ENCODE results near the gene FPR2.

FPR2 gene

GRCh38 chr19:51760697-51761356 is at the start of gene FPR2:
TSS of gene FPR2 (plus strand) at chr19:51761180. CDS start at chr19:51768659, 7,479 bp downstream.
- Histone ChIP-seq H3K4me3 (ENCODE audit: low read depth, low read length) (no peak within 1 kb of the TSS), H3K9me3 (ENCODE audit: control insufficient read depth, insufficient read depth, low read depth, low read length) (no peaks in the 10 kb centered on the region), H3K9ac (ENCODE audit: low read length) (no peak within 1 kb of the TSS), H3K27me3 (ENCODE audit: control insufficient read depth, insufficient read depth, low read length) (no peaks in the 10 kb centered on the region), H3K27ac (ENCODE audit: low read depth, low read length) (no peak within 1 kb of the TSS), H3K4me1 (ENCODE audit: control insufficient read depth, insufficient read depth, low read length) (peaks cover 7% of the 10 kb centered on the region; the same call in 1 of the 2 replicates), H3K36me3 (ENCODE audit: control insufficient read depth, insufficient read depth, low read length) (no peaks in the 10 kb centered on the region)

GRCh38 chr19:51711702-51712101 is 49.3 kb upstream of the FPR2 start:
- H3K4me3 ChIP-seq (ENCODE audit: low read depth, low read length), result no peak overlapping the region
- peaks cover 20% of the 10 kb centered on the region for H3K27me3 ChIP-seq (ENCODE audit: control insufficient read depth, insufficient read depth, low read length)
- peaks cover 6% of the 10 kb centered on the region; the same call in 1 of the 2 replicates for H3K36me3 ChIP-seq (ENCODE audit: control insufficient read depth, insufficient read depth, low read length)
- no peak overlapping the region for H3K9ac ChIP-seq (ENCODE audit: low read length)
- H3K4me1 ChIP-seq (ENCODE audit: control insufficient read depth, insufficient read depth, low read length), result no peaks in the 10 kb centered on the region
- no peaks in the 10 kb centered on the region for H3K9me3 ChIP-seq (ENCODE audit: control insufficient read depth, insufficient read depth, low read depth, low read length)
- H3K27ac ChIP-seq (ENCODE audit: low read depth, low read length), result no peak overlapping the region

GRCh38 chr19:51712461-51713081 is 48.4 kb upstream of the FPR2 start:
- Histone ChIP-seq H3K4me3 (ENCODE audit: low read depth, low read length) (no peak overlapping the region), H3K27ac (ENCODE audit: low read depth, low read length) (no peak overlapping the region), H3K27me3 (ENCODE audit: control insufficient read depth, insufficient read depth, low read length) (peaks cover 29% of the 10 kb centered on the region), H3K36me3 (ENCODE audit: control insufficient read depth, insufficient read depth, low read length) (peaks cover 3% of the 10 kb centered on the region; the same call in 1 of the 2 replicates), H3K9ac (ENCODE audit: low read length) (no peak overlapping the region), H3K4me1 (ENCODE audit: control insufficient read depth, insufficient read depth, low read length) (no peaks in the 10 kb centered on the region), H3K9me3 (ENCODE audit: control insufficient read depth, insufficient read depth, low read depth, low read length) (no peaks in the 10 kb centered on the region)

- H3K4me3 ChIP-seq (ENCODE audit: low read depth, low read length), result no peak overlapping the region
- no peaks in the 10 kb centered on the region for H3K4me1 ChIP-seq (ENCODE audit: control insufficient read depth, insufficient read depth, low read length)
- H3K9me3 ChIP-seq (ENCODE audit: control insufficient read depth, insufficient read depth, low read depth, low read length), result no peaks in the 10 kb centered on the region
- H3K27ac ChIP-seq (ENCODE audit: low read depth, low read length), result no peak overlapping the region
- H3K36me3 ChIP-seq (ENCODE audit: control insufficient read depth, insufficient read depth, low read length), result no peaks in the 10 kb centered on the region
- H3K27me3 ChIP-seq (ENCODE audit: control insufficient read depth, insufficient read depth, low read length), result peaks cover 40% of the 10 kb centered on the region
- H3K9ac ChIP-seq (ENCODE audit: low read length), result no peak overlapping the region
These were observed 47.4 kb upstream of the FPR2 start for GRCh38 chr19:51713319-51714285.

- no peak overlapping the region for H3K4me3 ChIP-seq (ENCODE audit: low read depth, low read length)
- H3K4me1 ChIP-seq (ENCODE audit: control insufficient read depth, insufficient read depth, low read length), result no peaks in the 10 kb centered on the region
- no peak overlapping the region for H3K9ac ChIP-seq (ENCODE audit: low read length)
- H3K27me3 ChIP-seq (ENCODE audit: control insufficient read depth, insufficient read depth, low read length), result peaks cover 48% of the 10 kb centered on the region
- H3K27ac ChIP-seq (ENCODE audit: low read depth, low read length), result no peak overlapping the region
- no peaks in the 10 kb centered on the region for H3K9me3 ChIP-seq (ENCODE audit: control insufficient read depth, insufficient read depth, low read depth, low read length)
- H3K36me3 ChIP-seq (ENCODE audit: control insufficient read depth, insufficient read depth, low read length), result no peaks in the 10 kb centered on the region
These were observed 46.1 kb upstream of the FPR2 start for GRCh38 chr19:51714848-51715247.

GRCh38 chr19:51715850-51716249 is 45.1 kb upstream of the FPR2 start:
- no peak overlapping the region for H3K27ac ChIP-seq (ENCODE audit: low read depth, low read length)

GRCh38 chr19:51716925-51717324 is 44.1 kb upstream of the FPR2 start:
- H3K27ac ChIP-seq (ENCODE audit: low read depth, low read length), result no peak overlapping the region

More at GRCh38 chr19:51715850-51716249, 45.1 kb upstream of the FPR2 start:
- Histone ChIP-seq H3K27me3 (ENCODE audit: control insufficient read depth, insufficient read depth, low read length) (peaks cover 52% of the 10 kb centered on the region), H3K9me3 (ENCODE audit: control insufficient read depth, insufficient read depth, low read depth, low read length) (no peaks in the 10 kb centered on the region), H3K4me1 (ENCODE audit: control insufficient read depth, insufficient read depth, low read length) (no peaks in the 10 kb centered on the region), H3K36me3 (ENCODE audit: control insufficient read depth, insufficient read depth, low read length) (no peaks in the 10 kb centered on the region), H3K9ac (ENCODE audit: low read length) (no peak overlapping the region), H3K4me3 (ENCODE audit: low read depth, low read length) (no peak overlapping the region)

GRCh38 chr19:51719251-51719988 is 41.6 kb upstream of the FPR2 start:
- peak overlapping the region; percentile 80 for H3K4me3 ChIP-seq (ENCODE audit: low read depth, low read length)
- no peaks in the 10 kb centered on the region for H3K9me3 ChIP-seq (ENCODE audit: control insufficient read depth, insufficient read depth, low read depth, low read length)
- H3K36me3 ChIP-seq (ENCODE audit: control insufficient read depth, insufficient read depth, low read length), result no peaks in the 10 kb centered on the region
- no peak overlapping the region for H3K27ac ChIP-seq (ENCODE audit: low read depth, low read length)
- H3K4me1 ChIP-seq (ENCODE audit: control insufficient read depth, insufficient read depth, low read length), result peaks cover 5% of the 10 kb centered on the region
- peak overlapping the region; percentile 40 for H3K9ac ChIP-seq (ENCODE audit: low read length)
- H3K27me3 ChIP-seq (ENCODE audit: control insufficient read depth, insufficient read depth, low read length), result peaks cover 59% of the 10 kb centered on the region

More at GRCh38 chr19:51716925-51717324, 44.1 kb upstream of the FPR2 start:
- H3K4me3 ChIP-seq (ENCODE audit: low read depth, low read length), result no peak overlapping the region
- H3K27me3 ChIP-seq (ENCODE audit: control insufficient read depth, insufficient read depth, low read length), result peaks cover 59% of the 10 kb centered on the region
- no peaks in the 10 kb centered on the region for H3K4me1 ChIP-seq (ENCODE audit: control insufficient read depth, insufficient read depth, low read length)
- H3K36me3 ChIP-seq (ENCODE audit: control insufficient read depth, insufficient read depth, low read length), result no peaks in the 10 kb centered on the region
- H3K9ac ChIP-seq (ENCODE audit: low read length), result no peak overlapping the region
- no peaks in the 10 kb centered on the region for H3K9me3 ChIP-seq (ENCODE audit: control insufficient read depth, insufficient read depth, low read depth, low read length)

- no peaks in the 10 kb centered on the region for H3K9me3 ChIP-seq (ENCODE audit: control insufficient read depth, insufficient read depth, low read depth, low read length)
- no peak overlapping the region for H3K9ac ChIP-seq (ENCODE audit: low read length)
- no peaks in the 10 kb centered on the region for H3K36me3 ChIP-seq (ENCODE audit: control insufficient read depth, insufficient read depth, low read length)
- H3K27me3 ChIP-seq (ENCODE audit: control insufficient read depth, insufficient read depth, low read length), result peaks cover 46% of the 10 kb centered on the region
- H3K27ac ChIP-seq (ENCODE audit: low read depth, low read length), result no peak overlapping the region
- H3K4me1 ChIP-seq (ENCODE audit: control insufficient read depth, insufficient read depth, low read length), result peaks cover 21% of the 10 kb centered on the region
- no peak overlapping the region for H3K4me3 ChIP-seq (ENCODE audit: low read depth, low read length)
These were observed 39.1 kb upstream of the FPR2 start for GRCh38 chr19:51721905-51722304.

- peaks cover 41% of the 10 kb centered on the region for H3K27me3 ChIP-seq (ENCODE audit: control insufficient read depth, insufficient read depth, low read length)
- peaks cover 21% of the 10 kb centered on the region for H3K4me1 ChIP-seq (ENCODE audit: control insufficient read depth, insufficient read depth, low read length)
- H3K36me3 ChIP-seq (ENCODE audit: control insufficient read depth, insufficient read depth, low read length), result no peaks in the 10 kb centered on the region
- no peak overlapping the region for H3K9ac ChIP-seq (ENCODE audit: low read length)
- no peaks in the 10 kb centered on the region for H3K9me3 ChIP-seq (ENCODE audit: control insufficient read depth, insufficient read depth, low read depth, low read length)
- H3K4me3 ChIP-seq (ENCODE audit: low read depth, low read length), result no peak overlapping the region
- H3K27ac ChIP-seq (ENCODE audit: low read depth, low read length), result no peak overlapping the region
These were observed 38.5 kb upstream of the FPR2 start for GRCh38 chr19:51722492-51722891.

Measured in HUES6 (cell line).